Esophagus (tissue), 2 donors: ENCODE measurements around the gene KIFC1. TPM values are rescaled to one million over a fixed set of nuclear protein-coding genes. Genes with fewer than 3 reads are reported as not detected.
A peak's percentile ranks its signal among the peaks of the same experiment; 100 is the strongest.

Experiments
- H3K27ac ChIP-seq, 2 donors: one replicate each; pipeline ENCODE4 v1.5.1; 2013; ENCODE audit warnings: low read depth in 2 of 2, mild to moderate bottlenecking in 2 of 2, inconsistent platforms in 1 of 2, low read length in 1 of 2, moderate library complexity in 1 of 2
- H3K27me3 ChIP-seq, 2 donors: one replicate each; pipeline ENCODE4 v1.6.1; 2013; ENCODE audit warnings: low read length in 2 of 2, control low read depth in 1 of 2, mild to moderate bottlenecking in 1 of 2; ENCODE audit not compliant: insufficient read depth in 2 of 2, control insufficient read depth in 1 of 2
- H3K36me3 ChIP-seq, 2 donors: one replicate each; pipeline ENCODE4 v1.6.1; 2013; ENCODE audit warnings: low read length in 1 of 2; ENCODE audit not compliant: control insufficient read depth in 2 of 2, insufficient read depth in 2 of 2
- H3K4me1 ChIP-seq, 2 donors: one replicate each; pipeline ENCODE4 v1.6.1; 2013; ENCODE audit warnings: low read length in 1 of 2; ENCODE audit not compliant: control insufficient read depth in 2 of 2, insufficient read depth in 2 of 2
- H3K4me3 ChIP-seq, 2 donors: one replicate each; pipeline ENCODE4 v1.5.1; 2013; ENCODE audit warnings: low read length in 2 of 2, mild to moderate bottlenecking in 2 of 2, low read depth in 1 of 2, moderate library complexity in 1 of 2
- H3K9me3 ChIP-seq, 2 donors: one replicate each; pipeline ENCODE4 v1.6.1; 2013; ENCODE audit warnings: mild to moderate bottlenecking in 2 of 2, low read depth in 1 of 2, low read length in 1 of 2, moderate library complexity in 1 of 2; ENCODE audit not compliant: control insufficient read depth in 2 of 2, insufficient read depth in 1 of 2
- WGBS, 2 donors: extraction: QIAGEN DNeasy Blood & Tissue Kit; methylation state at CpG; one replicate each; pipeline ENCODE4 v1.1.7; 2013; 5-methylcytosine and 5-hydroxymethylcytosine counted together
- polyA plus RNA-seq, 2 donors: library from polyadenylated mRNA; stranded (reverse); fragments of 200-250 nt; gene quantifications; one replicate each; pipeline ENCODE4 v1.2.3, GENCODE V29; 2013
- donor health status: healthy with polysubstance abuse.
- donor health status: Bipolar disorder and iron deficiency.

Gene KIFC1
- polyA plus RNA-seq, 2 donors = 12.5 to 15.0 TPM

DNA sequence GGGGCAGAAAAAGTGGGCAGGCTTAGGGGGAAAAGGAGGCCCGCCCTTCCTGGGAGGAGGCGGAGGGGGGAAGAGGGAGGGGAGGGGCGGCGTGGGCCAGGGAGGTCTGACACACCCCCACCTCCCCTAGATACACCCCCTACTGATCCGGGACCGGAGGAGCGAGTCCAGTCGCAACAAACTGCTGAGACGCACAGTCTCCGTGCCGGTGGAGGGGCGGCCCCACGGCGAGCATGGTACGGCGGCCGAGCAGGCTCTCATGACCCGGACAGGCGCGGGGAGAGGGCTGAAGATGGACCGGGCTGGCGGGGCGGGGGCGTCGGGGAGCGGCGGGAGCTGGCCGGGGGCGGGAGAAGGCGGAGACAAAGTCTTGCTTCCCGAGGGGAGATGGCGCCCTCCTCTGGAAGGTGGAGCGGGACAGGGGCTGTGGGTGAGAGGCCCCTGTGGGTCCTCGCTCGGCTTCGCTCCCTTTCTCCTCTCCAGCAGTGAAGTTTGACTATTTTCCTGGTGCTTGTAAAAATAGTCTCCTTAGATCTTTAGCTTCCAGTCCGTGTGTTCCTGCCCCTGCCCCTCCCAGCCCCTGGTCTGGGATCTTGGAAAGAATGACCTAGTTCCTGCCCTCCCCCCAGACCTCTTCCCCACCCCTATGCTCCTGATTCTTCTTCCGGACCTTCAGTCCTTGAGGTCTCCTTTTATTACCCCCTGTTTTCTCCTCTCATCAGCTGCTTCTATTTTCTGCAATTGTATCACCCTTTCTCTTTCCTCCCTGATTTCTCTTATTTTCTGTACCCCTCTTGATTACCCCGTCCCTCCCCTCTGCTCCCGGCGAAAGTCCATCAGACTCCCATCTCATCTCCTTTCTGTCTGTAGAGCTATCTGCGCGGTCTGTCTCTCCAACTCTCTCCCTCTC lies 34.3 kb downstream of the KIFC1 start:
- 1% methylated on average over 36 to 42 of the region's 43 CpGs for WGBS, 2 donors
- no peaks in the 10 kb centered on the region for H3K36me3 ChIP-seq

DNA sequence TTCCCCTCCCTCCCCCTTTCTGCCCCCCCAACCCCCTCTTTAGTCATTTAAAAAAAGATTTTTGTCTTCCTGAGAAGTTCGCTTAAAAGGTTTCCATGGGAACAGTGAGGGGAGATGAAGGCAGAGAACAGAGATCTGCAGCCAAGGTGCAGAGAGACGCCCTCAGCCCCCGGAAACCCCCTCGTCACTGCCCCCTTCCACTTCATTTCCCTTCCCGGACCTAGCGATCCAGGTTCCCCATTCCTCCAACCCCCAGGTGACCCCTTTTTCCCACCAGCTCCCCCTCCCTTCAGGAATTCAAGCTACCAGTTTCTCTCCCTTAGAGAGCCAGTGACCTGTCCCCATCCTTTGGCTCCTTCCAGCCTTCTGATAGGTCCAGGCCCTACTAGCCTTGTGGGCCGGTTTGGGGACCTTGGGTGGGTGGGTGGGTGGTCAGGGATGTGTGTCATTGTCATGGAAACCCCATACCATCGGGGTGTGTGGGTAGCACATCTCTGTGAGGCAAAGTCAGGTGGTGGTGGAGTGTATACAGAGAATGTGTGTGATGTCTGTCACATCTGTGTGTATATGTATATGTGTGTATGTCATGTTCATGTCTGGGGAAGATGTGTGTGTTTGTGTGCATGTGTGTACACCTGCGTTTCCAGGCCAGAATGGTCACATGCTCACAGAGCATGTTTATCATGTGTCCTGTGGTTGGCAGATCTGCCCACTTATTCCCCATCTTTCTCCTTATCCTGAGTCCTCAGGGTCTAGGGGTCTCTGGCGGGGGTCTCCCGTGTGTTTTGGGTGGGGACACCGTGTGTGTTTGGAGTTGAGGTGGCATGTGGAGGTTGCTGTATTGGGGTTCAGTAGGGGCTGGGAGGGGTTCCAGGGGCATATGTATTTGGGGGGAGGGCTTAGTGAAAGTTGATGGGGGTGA lies 35.2 kb downstream of the KIFC1 start:
- WGBS, 2 donors = 8 to 11% methylated on average over 12 of the region's 12 CpGs
- Histone ChIP-seq H3K27me3 (no peaks in the 10 kb centered on the region), H3K4me3 (peak overlapping the region; percentile 55 to 68), H3K27ac (peak overlapping the region; percentile 95 to 96), H3K9me3 (no peaks in the 10 kb centered on the region), H3K36me3 (peaks cover 0 to 3% of the 10 kb centered on the region in 2 donors), H3K4me1 (peaks cover 2 to 22% of the 10 kb centered on the region in 2 donors)

More for the DNA sequence above, 34.3 kb downstream of the KIFC1 start:
- peaks cover 2 to 22% of the 10 kb centered on the region in 2 donors for H3K4me1 ChIP-seq
- no peaks in the 10 kb centered on the region for H3K27me3 ChIP-seq
- H3K9me3 ChIP-seq = no peaks in the 10 kb centered on the region
- peak overlapping the region; percentile 55 to 61 for H3K4me3 ChIP-seq
- H3K27ac ChIP-seq = peak overlapping the region; percentile 95 to 96

DNA sequence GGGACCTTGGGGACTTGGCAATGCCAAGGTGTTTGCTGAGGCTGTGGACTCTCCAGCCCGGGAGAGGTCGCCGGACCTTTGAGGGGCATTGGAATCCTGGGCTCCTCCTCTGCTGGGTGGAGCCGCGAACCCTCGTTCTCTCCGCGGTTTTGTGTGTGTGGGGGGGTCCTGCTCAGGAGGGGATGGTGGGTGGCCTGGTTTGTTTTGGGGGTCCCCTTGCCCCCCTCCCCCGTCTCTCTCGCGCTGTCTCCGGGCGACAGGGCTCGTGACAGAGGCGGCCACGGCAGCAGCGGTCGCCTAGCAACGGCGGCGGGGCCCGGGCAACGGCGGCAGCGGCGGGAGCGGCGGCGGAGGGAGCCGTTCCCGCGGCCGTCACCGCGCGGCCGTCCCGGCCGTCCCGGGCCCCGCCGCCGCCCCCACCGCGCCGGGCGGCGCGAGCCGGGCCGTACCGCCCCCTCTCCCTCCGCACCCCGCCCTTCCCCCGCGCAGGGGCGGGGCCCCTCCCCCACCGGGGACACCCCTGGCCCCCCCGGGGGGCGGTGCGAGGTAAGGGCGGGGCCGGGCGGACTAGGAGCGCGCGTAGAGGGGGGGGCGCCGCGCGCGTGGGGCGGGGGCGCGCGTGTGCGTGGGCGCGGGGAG lies 36.1 kb downstream of the KIFC1 start:
- WGBS, 2 donors = 0 to 1% methylated on average over 19 to 78 of the region's 79 CpGs
- H3K36me3 ChIP-seq = peaks cover 0 to 3% of the 10 kb centered on the region in 2 donors
- peaks cover 2 to 22% of the 10 kb centered on the region in 2 donors for H3K4me1 ChIP-seq
- no peaks in the 10 kb centered on the region for H3K27me3 ChIP-seq
- H3K27ac ChIP-seq = peak overlapping the region; percentile 80 to 81
- H3K9me3 ChIP-seq = no peaks in the 10 kb centered on the region
- H3K4me3 ChIP-seq = peak overlapping the region; percentile 55 to 68

DNA sequence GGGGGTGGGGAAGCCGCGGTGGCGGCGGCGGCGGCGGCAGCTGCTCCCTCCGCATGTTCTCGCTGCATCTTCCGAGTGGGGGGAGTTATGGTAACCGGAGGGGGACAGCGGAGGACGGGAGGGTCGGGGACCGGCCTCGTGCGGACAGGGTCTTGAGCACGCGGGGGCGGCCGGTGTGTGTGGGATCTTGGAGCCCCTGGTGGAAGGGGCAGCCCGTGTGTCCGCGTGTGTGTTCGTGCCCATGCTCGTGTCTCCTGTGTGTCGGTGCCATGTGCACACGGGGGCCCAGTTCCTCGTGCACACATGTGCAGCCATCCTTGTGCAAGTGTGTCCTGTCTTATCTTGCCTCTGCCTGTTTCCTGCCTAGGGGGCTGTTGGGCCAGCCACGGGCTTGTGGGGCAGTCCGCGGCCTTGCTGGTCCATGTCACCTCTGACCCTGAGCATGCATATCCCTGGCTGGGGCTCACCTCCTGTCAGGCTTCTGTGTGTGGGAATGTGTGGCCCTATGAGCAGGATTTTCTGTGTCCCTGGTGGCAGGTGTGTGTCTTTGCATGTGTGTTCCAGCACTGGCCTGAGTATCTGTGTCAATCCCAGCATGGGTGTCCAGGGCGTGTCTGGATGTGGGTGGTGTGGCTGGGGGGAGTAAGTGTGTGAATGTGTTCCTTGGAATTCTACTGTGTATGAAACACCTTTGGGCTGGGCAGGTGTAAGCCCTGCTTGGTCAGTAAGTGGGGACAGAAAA lies 36.8 kb downstream of the KIFC1 start:
- H3K27me3 ChIP-seq = no peaks in the 10 kb centered on the region
- peak overlapping the region; percentile 80 to 81 for H3K27ac ChIP-seq
- H3K36me3 ChIP-seq = peaks cover 0 to 3% of the 10 kb centered on the region in 2 donors
- no peaks in the 10 kb centered on the region for H3K9me3 ChIP-seq
- H3K4me1 ChIP-seq = peaks cover 2 to 22% of the 10 kb centered on the region in 2 donors
- WGBS, 2 donors = 3% methylated on average over 13 to 33 of the region's 33 CpGs
- peak overlapping the region; percentile 51 to 68 for H3K4me3 ChIP-seq

DNA sequence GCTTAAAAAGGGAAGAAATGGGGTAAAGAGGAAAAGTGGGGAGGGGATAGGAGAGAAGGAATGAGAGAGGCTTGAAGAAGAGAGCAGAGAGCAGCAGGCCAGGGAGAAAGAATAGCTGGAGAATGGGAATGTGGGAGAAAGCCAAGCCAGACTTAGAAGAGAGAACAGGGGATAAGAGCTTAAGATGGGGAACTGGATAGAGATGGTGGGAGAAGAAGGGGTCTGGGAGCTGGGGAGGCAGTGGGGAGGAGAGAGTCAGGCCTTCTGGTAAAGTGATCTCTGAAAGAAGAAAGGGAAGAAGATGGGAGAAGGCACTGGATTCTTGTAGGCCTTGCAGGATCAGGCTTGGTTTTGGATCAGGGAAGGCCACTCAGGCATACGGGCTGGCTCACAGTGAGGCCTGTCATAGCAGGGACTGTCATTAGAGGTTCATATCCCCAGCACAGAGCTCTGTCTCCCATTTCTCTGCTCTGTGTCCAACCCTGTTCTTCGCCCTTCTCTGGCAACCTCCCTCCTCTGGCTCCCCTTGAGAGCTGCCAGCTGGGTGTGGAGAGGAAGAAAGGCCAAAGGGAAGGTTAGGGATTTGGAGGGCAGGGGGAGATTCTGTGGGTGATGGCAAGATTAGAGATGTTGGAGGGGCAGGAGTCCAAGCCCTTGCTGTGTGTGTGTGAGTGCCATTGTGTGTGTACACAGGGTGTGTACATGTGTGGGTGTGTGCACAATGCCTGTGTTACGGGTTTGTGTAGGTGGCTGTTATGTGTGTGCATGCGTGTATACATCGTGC lies 37.5 kb downstream of the KIFC1 start:
- Histone ChIP-seq H3K9me3 (no peaks in the 10 kb centered on the region), H3K4me1 (peaks cover 2 to 22% of the 10 kb centered on the region in 2 donors), H3K36me3 (peaks cover 0 to 3% of the 10 kb centered on the region in 2 donors), H3K27ac (peak overlapping the region; percentile 80 to 81), H3K4me3 (no peak overlapping the region), H3K27me3 (no peaks in the 10 kb centered on the region)
- WGBS, 2 donors = 37 to 47% methylated on average over 5 of the region's 5 CpGs

DNA sequence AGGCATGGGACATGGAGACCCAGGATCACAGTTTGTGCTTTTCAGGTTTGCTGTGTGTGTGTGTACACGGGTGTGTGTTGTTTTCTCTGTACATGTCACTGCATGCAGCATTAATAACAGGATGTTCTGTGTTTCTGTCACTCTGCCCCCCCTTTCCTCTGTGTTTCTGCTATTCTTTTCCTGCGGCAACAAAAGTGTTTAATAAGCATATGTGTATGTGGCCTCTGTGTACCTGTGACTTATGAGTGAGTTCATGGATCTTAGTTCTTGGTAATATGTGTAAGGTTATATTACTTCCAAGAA lies 38.1 kb downstream of the KIFC1 start:
- Histone ChIP-seq H3K9me3 (no peaks in the 10 kb centered on the region), H3K4me3 (no peak overlapping the region), H3K4me1 (peaks cover 2 to 19% of the 10 kb centered on the region in 2 donors), H3K27me3 (no peaks in the 10 kb centered on the region), H3K27ac (peak overlapping the region; percentile 80 to 81), H3K36me3 (peaks cover 0 to 3% of the 10 kb centered on the region in 2 donors)
- 11 to 26% methylated on average over 2 of the region's 2 CpGs for WGBS, 2 donors

DNA sequence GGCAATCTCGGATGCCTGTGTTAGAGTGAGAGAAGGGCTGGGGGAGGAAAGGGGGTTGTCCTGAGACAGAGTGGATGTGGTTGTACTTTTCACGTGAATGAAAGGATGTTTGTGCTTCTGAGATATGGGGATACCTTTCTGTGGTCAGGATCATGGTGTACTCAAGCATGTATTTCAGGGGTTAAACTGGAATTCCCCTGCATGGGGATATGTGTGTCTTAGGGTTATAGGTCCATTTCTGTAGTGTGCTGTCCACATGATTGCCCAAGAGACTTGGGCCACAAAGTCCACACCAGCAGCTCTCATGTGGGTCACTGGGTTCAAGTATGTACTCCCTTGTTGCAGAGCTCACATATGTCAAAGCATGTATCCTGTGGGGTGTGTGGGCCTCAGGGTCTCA lies 38.7 kb downstream of the KIFC1 start:
- Histone ChIP-seq H3K36me3 (peaks cover 3 to 4% of the 10 kb centered on the region in 2 donors), H3K4me1 (peaks cover 2 to 14% of the 10 kb centered on the region in 2 donors), H3K27me3 (no peaks in the 10 kb centered on the region), H3K9me3 (no peaks in the 10 kb centered on the region), H3K27ac (peak overlapping the region in 1 of 2 donors; percentile 22), H3K4me3 (no peak overlapping the region)
- WGBS, 2 donors = 36 to 49% methylated on average over 2 of the region's 2 CpGs

DNA sequence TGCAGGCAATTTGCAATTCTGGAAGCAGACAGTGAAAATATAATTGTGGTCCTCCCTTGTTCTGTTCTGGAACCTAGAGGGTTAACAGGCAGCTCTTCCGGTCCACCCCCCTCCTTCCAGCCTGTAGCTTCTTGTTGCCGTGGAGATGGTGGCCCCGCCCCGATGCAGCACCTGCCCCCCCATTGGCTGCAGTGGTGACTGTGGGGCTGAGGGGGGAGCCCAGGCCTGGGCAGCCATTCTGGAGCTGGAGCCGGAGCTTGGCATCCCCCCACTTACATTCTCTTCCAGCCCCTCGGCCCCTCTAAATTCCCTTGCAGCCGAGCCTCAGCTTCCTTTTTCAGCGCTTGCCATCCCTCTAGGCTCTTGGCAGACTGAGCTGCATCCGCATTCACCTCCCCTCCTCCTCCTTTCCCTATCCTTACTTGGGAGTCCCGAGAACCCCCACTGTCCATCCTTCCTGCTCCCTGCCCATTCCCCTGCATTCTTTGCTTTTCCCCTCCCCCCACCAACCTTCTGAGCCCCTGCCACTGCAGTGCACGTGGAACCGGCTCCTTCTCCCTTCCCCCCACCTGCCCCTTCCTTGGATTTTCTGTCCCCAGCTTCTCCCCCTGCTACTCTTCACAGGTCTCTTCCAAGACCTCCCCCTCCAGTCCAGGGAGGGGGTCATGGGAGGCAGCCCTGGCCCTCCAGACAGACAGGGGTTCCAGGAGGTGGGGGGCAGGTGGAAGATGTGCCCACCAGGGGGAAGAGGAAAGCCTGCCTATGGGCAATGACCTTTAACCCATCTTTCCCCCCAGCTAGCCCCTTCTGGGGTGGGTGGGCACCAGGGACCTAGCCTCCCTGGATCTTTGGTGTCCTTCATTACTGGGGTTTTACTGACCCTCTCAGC lies 39.6 kb downstream of the KIFC1 start:
- H3K4me3 ChIP-seq = no peak overlapping the region
- peaks cover 6% of the 10 kb centered on the region in 2 donors for H3K36me3 ChIP-seq
- H3K9me3 ChIP-seq = no peaks in the 10 kb centered on the region
- H3K4me1 ChIP-seq = peaks cover 2 to 14% of the 10 kb centered on the region in 2 donors
- H3K27ac ChIP-seq = no peak overlapping the region
- H3K27me3 ChIP-seq = no peaks in the 10 kb centered on the region
- WGBS, 2 donors = 4 to 9% methylated on average over 12 of the region's 12 CpGs
